HCT116 (cell line): ENCODE results near the gene TEX29. TPM values are rescaled to one million over a fixed set of nuclear protein-coding genes. Genes with fewer than 3 reads are reported as not detected.

Source experiments
- ATAC-seq: fragments of 200-7000 bp; cut with Tn5 transposase; 2 replicates; pipeline ENCODE4 v1.9.1; 2020; ENCODE audit warnings: mild to moderate bottlenecking, moderate library complexity
- BruUV-seq: library from RNA; stranded (reverse); fragments of 400-500 nt; replicated peaks from 2 replicates; lab custom pipeline; 2021; lab: Mats Ljungman, UMichigan
- CTCF ChIA-PET: fragments of 300-600 bp; sonication (Branson Sonifier 250); formaldehyde crosslinking; loops from one replicate; lab custom pipeline; 2021; ENCODE audit warnings: antibody characterized with exemption; lab: Charles Lee
- POLR2A ChIA-PET: fragments of 300-600, 350-600 bp; sonication (Branson Sonifier 250); formaldehyde crosslinking; loops from one replicate; lab custom pipeline; 2021; ENCODE audit warnings: antibody characterized with exemption; lab: Charles Lee
- RAD21 ChIA-PET, 2 experiments: fragments of 300-600 bp; sonication (Branson Sonifier 250); formaldehyde crosslinking; loops; one replicate each; lab custom pipeline; 2023; ENCODE audit warnings: low total read pairs in 2 of 2; ENCODE audit not compliant: uncharacterized antibody in 2 of 2, unreplicated experiment in 2 of 2, low non-redundant PET in 1 of 2; lab: Charles Lee
- DNase-seq: peaks from one replicate; pipeline ENCODE4 v3.0.0-alpha.2; 2010; ENCODE audit warnings: low read depth, low spot score
- H2AFZ ChIP-seq: fragments of 200-600 bp; shearing (Covaris generic), sonication (generic); 2 replicates; pipeline ENCODE4 v1.6.1; 2017; ENCODE audit warnings: low read depth, mixed run types, mixed read lengths, antibody characterized with exemption, low read length; ENCODE audit not compliant: poor library complexity, severe bottlenecking
- H3K27ac ChIP-seq: 2 replicates; pipeline ENCODE4 v1.5.1; 2012; ENCODE audit warnings: low read depth, low read length
- H3K27me3 ChIP-seq: fragments of 200-600 bp; sonication (generic); 2 replicates; pipeline ENCODE4 v1.6.1; 2016; ENCODE audit warnings: mixed run types, low read length, mixed read lengths; ENCODE audit not compliant: insufficient read depth
- H3K36me3 ChIP-seq, 2 experiments: fragments of 200-500 bp in 1 of 2; fragments of 200-600 bp in 1 of 2; sonication (Bioruptor generic) in 1 of 2; sonication (generic) in 1 of 2; 2 replicates each; pipeline versions ENCODE4 v1.5.1 to v1.6.1; 2014 to 2016; ENCODE audit warnings: low read length in 2 of 2, inconsistent platforms in 1 of 2, mixed read lengths in 1 of 2, mixed run types in 1 of 2; ENCODE audit not compliant: insufficient read depth in 2 of 2, control insufficient read depth in 1 of 2
- H3K4me1 ChIP-seq, 2 experiments: fragments of 200-600 bp in 1 of 2; sonication (generic) in 1 of 2; 2 replicates each; pipeline versions ENCODE4 v1.5.1 to v1.6.1; 2012 to 2017; ENCODE audit warnings: low read length in 2 of 2, inconsistent platforms in 1 of 2, mild to moderate bottlenecking in 1 of 2, mixed read lengths in 1 of 2, mixed run types in 1 of 2, moderate library complexity in 1 of 2; ENCODE audit not compliant: insufficient read depth in 2 of 2, control insufficient read depth in 1 of 2
- H3K4me2 ChIP-seq: fragments of 200-600 bp; sonication (generic); 2 replicates; pipeline ENCODE4 v1.6.1; 2017; ENCODE audit warnings: mixed run types, low read length, mixed read lengths
- H3K4me3 ChIP-seq, 2 experiments: fragments of 200-600 bp in 1 of 2; sonication (generic) in 1 of 2; replicated peaks in 1 of 2; 2 replicates each; pipeline ENCODE4 v1.5.1; 2011 to 2016; ENCODE audit warnings: low read length in 2 of 2, control low read depth in 1 of 2, low read depth in 1 of 2, mild to moderate bottlenecking in 1 of 2, mixed read lengths in 1 of 2, mixed run types in 1 of 2
- H3K79me2 ChIP-seq: fragments of 200-600 bp; sonication (generic); 2 replicates; pipeline ENCODE4 v1.6.1; 2017; ENCODE audit warnings: mild to moderate bottlenecking, mixed run types, low read length, moderate library complexity, mixed read lengths; ENCODE audit not compliant: insufficient read depth
- H3K9ac ChIP-seq: fragments of 200-600 bp; sonication (generic); 2 replicates; pipeline ENCODE4 v1.6.1; 2016; ENCODE audit warnings: low read length, mixed read lengths
- H3K9me2 ChIP-seq: fragments of 200-600 bp; sonication (generic), shearing (Covaris generic); 2 replicates; pipeline ENCODE4 v1.6.1; 2017; ENCODE audit warnings: mixed run types, mild to moderate bottlenecking, moderate library complexity; ENCODE audit not compliant: insufficient read depth
- H3K9me3 ChIP-seq, 2 experiments: fragments of 200-500 bp in 1 of 2; fragments of 200-600 bp in 1 of 2; sonication (Bioruptor generic) in 1 of 2; sonication (generic) in 1 of 2; 2 replicates each; pipeline ENCODE4 v1.6.1; 2014 to 2017; ENCODE audit warnings: low read length in 2 of 2, mixed read lengths in 2 of 2, inconsistent platforms in 1 of 2, low read depth in 1 of 2, mild to moderate bottlenecking in 1 of 2, mixed run types in 1 of 2, moderate library complexity in 1 of 2; ENCODE audit not compliant: control insufficient read depth in 1 of 2, insufficient read depth in 1 of 2
- H4K20me1 ChIP-seq: fragments of 200-600 bp; sonication (generic), shearing (Covaris generic); 2 replicates; pipeline ENCODE4 v1.6.1; 2017; ENCODE audit warnings: mixed run types, mild to moderate bottlenecking, moderate library complexity; ENCODE audit not compliant: insufficient read depth
- ATF3 ChIP-seq: IDR thresholded peaks from 2 replicates; pipeline ENCODE4 v1.6.1; 2012
- CEBPB ChIP-seq: IDR thresholded peaks from 2 replicates; pipeline ENCODE4 v1.6.1; 2012; ENCODE audit warnings: low read depth
- CTCF ChIP-seq, 3 experiments: fragments of 200-600 bp in 1 of 3; sonication (generic) in 1 of 3; IDR thresholded peaks in 2 of 3; conservative IDR thresholded peaks in 1 of 3; 2 replicates each; pipeline ENCODE4 v1.5.1; 2012 to 2017; ENCODE audit warnings: low read depth in 2 of 3, low read length in 2 of 3, antibody characterized with exemption in 1 of 3, borderline replicate concordance in 1 of 3, control low read depth in 1 of 3, mild to moderate bottlenecking in 1 of 3, mixed read lengths in 1 of 3, mixed run types in 1 of 3, moderate library complexity in 1 of 3; ENCODE audit not compliant: insufficient read depth in 1 of 3
- ELF1 ChIP-seq: IDR thresholded peaks from 2 replicates; pipeline ENCODE4 v1.6.1; 2012; ENCODE audit warnings: low read depth, borderline replicate concordance
- JUND ChIP-seq: IDR thresholded peaks from 2 replicates; pipeline ENCODE4 v1.6.1; 2012
- MAX ChIP-seq: IDR thresholded peaks from 2 replicates; pipeline ENCODE4 v1.6.1; 2012
- REST ChIP-seq: IDR thresholded peaks from 2 replicates; pipeline ENCODE4 v1.6.1; 2012; ENCODE audit warnings: low read depth
- YY1 ChIP-seq: IDR thresholded peaks from 2 replicates; pipeline ENCODE4 v1.6.1; 2011; ENCODE audit warnings: low read length, low read depth, moderate library complexity, mild to moderate bottlenecking; ENCODE audit not compliant: insufficient replicate concordance; ENCODE audit errors: extremely low read depth
- ZFX ChIP-seq: fragments of 450-650 bp; IDR thresholded peaks from 2 replicates; pipeline ENCODE4 v1.6.1; 2017
- ZNF274 ChIP-seq: fragments of 200-500 bp; sonication (Bioruptor generic); IDR thresholded peaks from 2 replicates; pipeline ENCODE4 v1.6.1; 2014; ENCODE audit warnings: mild to moderate bottlenecking, low read depth, low read length, inconsistent platforms
- intact Hi-C: fragments of 100-400 bp; cut with micrococcal nuclease; formaldehyde crosslinking; loops from 2 replicates; pipeline ENCODE4 v1.10.0; 2022
- total RNA-seq: library from RNA; stranded (reverse); gene quantifications from one replicate; pipeline ENCODE4 v1.2.1, GENCODE V29; 2021; ENCODE audit not compliant: unreplicated experiment

Gene TEX29
- total RNA-seq, 1 experiment from 2014 or later = not detected

GRCh38 chr13:111322916-111323331 is 2.5 kb downstream of the TEX29 start:
- ChIA-PET CTCF (no interaction called here), POLR2A (no interaction called here), RAD21 (no interaction called here)
- Histone ChIP-seq H3K27ac (no peak overlapping the region), H3K36me3 (no peaks in the 10 kb centered on the region), H3K79me2 (no peaks in the 10 kb centered on the region), H3K4me2 (no peak overlapping the region), H3K4me1 (no peaks in the 10 kb centered on the region), H3K4me3 (no peak overlapping the region), H3K9me2 (no peaks in the 10 kb centered on the region), H4K20me1 (no peaks in the 10 kb centered on the region), H3K27me3 (no peaks in the 10 kb centered on the region), H2AFZ (no peak overlapping the region), H3K9ac (no peak overlapping the region), H3K9me3 (no peaks in the 10 kb centered on the region)
- intact Hi-C loops = no loop called here
- DNase-seq (no peak), ATAC-seq (no peak)
- TF ChIP-seq MAX = no peak
- no peak for TF ChIP-seq CTCF (IDR thresholded peaks at IDR 0.05 in 2 of 3, conservative IDR thresholded peaks at IDR 0.05 in 1 of 3; ENCODE audit: borderline replicate concordance in 1 of 3, insufficient read depth in 1 of 3, low read depth in 2 of 3, low read length in 2 of 3)
- no peak for TF ChIP-seq JUND
- no peak for TF ChIP-seq ZNF274
- no peak for TF ChIP-seq ZFX
- no peak for TF ChIP-seq ELF1
- no peak for TF ChIP-seq CEBPB
- TF ChIP-seq YY1 = no peak
- no peak for TF ChIP-seq REST
- TF ChIP-seq ATF3 = no peak
- no TSS peak for BruUV-seq
